H1 (cell line): ENCODE data around the gene SULT2B1.

Source experiments
- CBX5 ChIP-seq: fragments of 300-800, 300-1000 bp; sonication (generic); IDR thresholded peaks from 2 replicates; pipeline ENCODE4 v1.7.1; 2016; ENCODE audit warnings: antibody characterized with exemption, low read length, low read depth
- CTCF ChIP-seq, 3 experiments: IDR thresholded peaks; 1 replicate in 2 of 3; 2 replicates in 1 of 3; pipeline versions ENCODE4 v1.5.1 to v1.6.1; 2011; ENCODE audit warnings: low read length in 3 of 3, mild to moderate bottlenecking in 3 of 3, inconsistent platforms in 2 of 3, low read depth in 1 of 3, moderate library complexity in 1 of 3; ENCODE audit not compliant: insufficient read depth in 1 of 3; ENCODE audit errors: control extremely low read depth in 1 of 3
- EZH2 ChIP-seq: fragments of 200-600 bp; sonication (generic); IDR thresholded peaks from 2 replicates; pipeline ENCODE4 v1.7.1; 2012; ENCODE audit warnings: low read depth, mild to moderate bottlenecking, moderate library complexity, low read length, inconsistent platforms; ENCODE audit not compliant: severe bottlenecking
- FOSL1 ChIP-seq: IDR thresholded peaks from 2 replicates; pipeline ENCODE4 v1.6.1; 2011; ENCODE audit warnings: mild to moderate bottlenecking, low read depth, low read length, moderate library complexity; ENCODE audit not compliant: insufficient read depth
- JUN ChIP-seq: IDR thresholded peaks from 2 replicates; pipeline ENCODE4 v1.6.1; 2011; ENCODE audit warnings: low read depth, mild to moderate bottlenecking, improper control_type of control experiment, low read length
- MAX ChIP-seq: IDR thresholded peaks from 2 replicates; pipeline ENCODE4 v1.6.1; 2012; ENCODE audit warnings: inconsistent platforms
- POLR2A ChIP-seq, 2 experiments: IDR thresholded peaks; 1 replicate in 1 of 2; 2 replicates in 1 of 2; pipeline ENCODE4 v1.6.1; 2011; ENCODE audit warnings: low read depth in 2 of 2, low read length in 2 of 2, mild to moderate bottlenecking in 2 of 2; ENCODE audit errors: control extremely low read depth in 1 of 2
- POLR2AphosphoS5 ChIP-seq: IDR thresholded peaks from 2 replicates; pipeline ENCODE4 v1.6.1; 2011; ENCODE audit warnings: low read depth, low read length
- RFX5 ChIP-seq: IDR thresholded peaks from 2 replicates; pipeline ENCODE4 v1.6.1; 2011; ENCODE audit warnings: low read depth, low read length, improper control_type of control experiment, borderline replicate concordance
- RXRA ChIP-seq: IDR thresholded peaks from 2 replicates; pipeline ENCODE4 v1.6.1; 2011; ENCODE audit warnings: low read depth, mild to moderate bottlenecking, low read length, moderate library complexity; ENCODE audit not compliant: insufficient read depth
- SP4 ChIP-seq: IDR thresholded peaks from 2 replicates; pipeline ENCODE4 v1.6.1; 2012; ENCODE audit warnings: low read length, inconsistent platforms

GRCh38 chr19:48627865-48628314 is 75.9 kb downstream of the SULT2B1 start:
- TF ChIP-seq JUN (no peak), POLR2A (IDR thresholded peaks at IDR 0.05; ENCODE audit: control extremely low read depth in 1 of 2, low read depth in 2 of 2, low read length in 2 of 2) (no peak), MAX (no peak), CTCF (IDR thresholded peaks at IDR 0.05; ENCODE audit: control extremely low read depth in 1 of 3, insufficient read depth in 1 of 3, low read depth in 1 of 3, low read length in 3 of 3) (no peak), SP4 (no peak), CBX5 (no peak), RXRA (no peak), EZH2 (no peak), POLR2AphosphoS5 (no peak; the same call in 1 of the 2 replicates), RFX5 (no peak), FOSL1 (no peak)
